AG10803 (cell line): ENCODE data around the gene AEBP1.

Experiments
- DNase-seq: peaks from one replicate; pipeline ENCODE4 v3.0.0; 2010; ENCODE audit warnings: low read depth
- H3K4me3 ChIP-seq: 2 replicates; pipeline ENCODE4 v1.5.1; 2011; ENCODE audit warnings: mild to moderate bottlenecking, low read length, control low read depth
- TF ChIP-seq, protein P1 (sequence below): conservative IDR thresholded peaks from 2 replicates; pipeline ENCODE4 v1.5.1; 2011; ENCODE audit warnings: mild to moderate bottlenecking, low read length, control low read depth, inconsistent platforms

Gene AEBP1

DNA sequence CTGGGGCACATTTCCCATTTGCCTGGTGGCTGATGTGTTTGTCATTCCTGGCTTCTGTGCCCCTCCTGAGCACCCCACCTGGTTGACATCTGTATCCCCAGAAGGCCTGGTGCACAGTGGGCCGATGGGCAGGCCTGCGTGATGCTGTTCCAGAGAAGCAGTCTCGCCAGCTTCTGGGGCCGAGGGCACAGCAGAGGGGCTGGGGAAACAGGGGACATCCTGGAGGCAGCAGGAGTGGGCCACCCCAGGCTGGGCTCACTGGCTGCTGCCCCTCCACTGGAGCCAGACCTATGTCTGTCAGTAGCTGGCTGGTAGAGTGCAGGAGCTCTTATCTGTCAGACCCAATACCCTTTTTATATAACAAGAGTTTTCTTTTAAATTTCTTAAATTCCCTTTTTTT, 37.9 kb downstream of the AEBP1 start:
- TF ChIP-seq, protein P1, sequence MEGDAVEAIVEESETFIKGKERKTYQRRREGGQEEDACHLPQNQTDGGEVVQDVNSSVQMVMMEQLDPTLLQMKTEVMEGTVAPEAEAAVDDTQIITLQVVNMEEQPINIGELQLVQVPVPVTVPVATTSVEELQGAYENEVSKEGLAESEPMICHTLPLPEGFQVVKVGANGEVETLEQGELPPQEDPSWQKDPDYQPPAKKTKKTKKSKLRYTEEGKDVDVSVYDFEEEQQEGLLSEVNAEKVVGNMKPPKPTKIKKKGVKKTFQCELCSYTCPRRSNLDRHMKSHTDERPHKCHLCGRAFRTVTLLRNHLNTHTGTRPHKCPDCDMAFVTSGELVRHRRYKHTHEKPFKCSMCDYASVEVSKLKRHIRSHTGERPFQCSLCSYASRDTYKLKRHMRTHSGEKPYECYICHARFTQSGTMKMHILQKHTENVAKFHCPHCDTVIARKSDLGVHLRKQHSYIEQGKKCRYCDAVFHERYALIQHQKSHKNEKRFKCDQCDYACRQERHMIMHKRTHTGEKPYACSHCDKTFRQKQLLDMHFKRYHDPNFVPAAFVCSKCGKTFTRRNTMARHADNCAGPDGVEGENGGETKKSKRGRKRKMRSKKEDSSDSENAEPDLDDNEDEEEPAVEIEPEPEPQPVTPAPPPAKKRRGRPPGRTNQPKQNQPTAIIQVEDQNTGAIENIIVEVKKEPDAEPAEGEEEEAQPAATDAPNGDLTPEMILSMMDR = no peak
- H3K4me3 ChIP-seq = no peak overlapping the region
- DNase-seq = no peak

DNA sequence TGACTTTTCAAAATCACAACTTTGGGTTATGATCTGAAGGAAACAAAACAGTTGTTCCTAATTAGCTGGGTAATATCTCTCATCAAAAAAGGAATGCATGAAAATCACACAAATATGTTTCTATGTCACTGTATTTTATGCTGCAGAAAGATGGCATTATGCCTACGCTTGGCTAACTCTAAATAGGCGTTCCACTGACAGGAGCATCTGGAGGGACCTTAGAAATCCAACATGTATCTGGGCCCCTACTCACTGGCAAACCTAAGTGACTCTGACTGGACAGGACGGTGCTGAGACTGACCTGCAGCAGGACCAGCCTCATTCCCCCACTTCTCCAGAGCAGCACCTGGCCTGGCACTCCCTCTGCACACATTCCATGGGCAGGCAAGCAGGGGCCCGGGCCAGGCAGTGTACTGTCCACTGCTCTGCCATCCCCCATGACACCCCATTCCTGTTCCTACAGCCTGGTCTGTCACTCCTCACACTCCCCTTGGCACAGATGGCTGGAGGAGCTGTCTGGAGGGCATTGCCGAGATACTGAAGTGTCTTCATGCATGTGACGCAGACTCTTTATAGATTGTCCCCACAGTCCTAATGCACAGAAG, 39.6 kb downstream of the AEBP1 start:
- no peak overlapping the region for H3K4me3 ChIP-seq
- TF ChIP-seq, protein P1 = no peak
- peak; percentile 69 for DNase-seq

DNA sequence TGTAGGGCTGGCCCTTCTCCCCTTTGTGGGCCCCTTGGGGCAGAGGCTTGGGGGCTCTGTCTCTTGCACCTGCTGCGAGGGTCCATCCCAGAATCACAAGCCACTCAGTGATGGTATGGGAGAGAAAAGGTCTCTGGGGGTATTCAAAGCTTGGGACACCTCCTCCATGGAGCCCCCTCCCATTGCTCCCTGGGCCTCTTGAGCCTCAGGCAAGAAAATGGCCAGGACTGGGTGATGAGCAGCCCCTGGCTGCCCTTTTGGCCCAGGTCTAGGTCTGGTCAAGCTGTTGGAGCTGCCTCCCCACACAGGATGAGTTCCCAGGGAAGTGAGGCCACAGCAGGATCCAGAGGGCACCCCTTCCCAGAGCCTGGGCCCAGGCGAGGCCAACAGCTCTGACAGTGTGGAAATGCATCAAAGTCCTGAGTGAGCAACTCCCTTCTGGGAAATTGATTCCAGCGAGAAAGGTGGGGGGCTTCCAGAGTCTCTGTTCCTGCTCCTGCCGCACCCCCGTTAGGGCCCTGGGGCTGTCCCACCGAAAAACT, 40.4 kb downstream of the AEBP1 start:
- TF ChIP-seq, protein P1 = no peak
- H3K4me3 ChIP-seq = no peak overlapping the region
- no peak for DNase-seq

DNA sequence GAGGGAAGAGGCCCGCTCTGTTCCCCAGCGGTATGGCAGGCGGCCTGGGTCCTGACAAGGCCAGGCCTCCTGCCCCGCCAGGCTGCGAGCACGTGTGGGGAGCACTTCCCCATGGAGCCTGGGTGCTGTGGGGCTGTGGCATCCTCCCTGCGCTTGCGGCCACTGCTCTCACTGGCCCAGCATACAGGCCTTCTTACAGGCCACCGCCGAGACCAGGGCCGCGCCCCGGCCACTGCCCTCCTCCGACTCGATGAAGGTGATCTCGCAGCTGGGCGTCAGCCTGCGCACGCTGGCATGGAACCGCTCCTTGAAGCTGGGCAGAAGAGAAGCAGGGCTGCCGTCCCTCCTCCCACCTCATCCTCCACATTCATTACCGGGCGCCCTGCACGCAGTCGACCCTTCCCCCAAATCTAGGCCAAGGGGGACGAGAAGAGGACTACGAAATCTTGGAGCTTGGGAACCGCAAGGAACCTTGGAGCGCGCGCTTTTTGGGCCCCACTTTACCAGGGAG, 40.9 kb downstream of the AEBP1 start:
- TF ChIP-seq, protein P1 = no peak
- no peak for DNase-seq
- no peak overlapping the region; the same call in 1 of the 2 replicates for H3K4me3 ChIP-seq

DNA sequence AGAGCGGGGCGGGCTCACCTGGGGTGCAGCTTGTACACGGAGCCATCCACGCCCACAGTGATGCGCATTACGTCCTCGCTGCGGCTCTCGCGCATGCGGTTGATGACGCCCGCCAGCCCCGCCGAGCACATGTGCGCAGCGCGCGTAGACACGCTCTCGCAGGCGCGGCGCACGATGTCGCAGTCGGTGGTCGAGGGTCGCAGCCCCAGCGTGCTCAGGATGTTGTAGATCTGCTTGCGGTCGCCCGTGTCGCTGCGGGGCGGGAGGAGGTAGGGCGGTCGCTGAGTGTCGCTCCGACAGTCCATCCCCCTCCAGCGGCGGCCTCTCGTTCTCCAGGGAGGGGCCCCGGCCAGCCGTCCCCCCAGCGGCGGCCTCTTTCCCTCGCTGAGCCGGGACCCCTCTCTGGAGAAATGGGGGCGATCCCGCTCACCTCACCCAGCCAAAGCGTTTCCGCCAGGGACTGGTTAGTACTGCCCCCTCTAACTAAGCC, 41.4 kb downstream of the AEBP1 start:
- TF ChIP-seq, protein P1 = no peak
- DNase-seq = no peak
- H3K4me3 ChIP-seq = peak overlapping the region; percentile 59

DNA sequence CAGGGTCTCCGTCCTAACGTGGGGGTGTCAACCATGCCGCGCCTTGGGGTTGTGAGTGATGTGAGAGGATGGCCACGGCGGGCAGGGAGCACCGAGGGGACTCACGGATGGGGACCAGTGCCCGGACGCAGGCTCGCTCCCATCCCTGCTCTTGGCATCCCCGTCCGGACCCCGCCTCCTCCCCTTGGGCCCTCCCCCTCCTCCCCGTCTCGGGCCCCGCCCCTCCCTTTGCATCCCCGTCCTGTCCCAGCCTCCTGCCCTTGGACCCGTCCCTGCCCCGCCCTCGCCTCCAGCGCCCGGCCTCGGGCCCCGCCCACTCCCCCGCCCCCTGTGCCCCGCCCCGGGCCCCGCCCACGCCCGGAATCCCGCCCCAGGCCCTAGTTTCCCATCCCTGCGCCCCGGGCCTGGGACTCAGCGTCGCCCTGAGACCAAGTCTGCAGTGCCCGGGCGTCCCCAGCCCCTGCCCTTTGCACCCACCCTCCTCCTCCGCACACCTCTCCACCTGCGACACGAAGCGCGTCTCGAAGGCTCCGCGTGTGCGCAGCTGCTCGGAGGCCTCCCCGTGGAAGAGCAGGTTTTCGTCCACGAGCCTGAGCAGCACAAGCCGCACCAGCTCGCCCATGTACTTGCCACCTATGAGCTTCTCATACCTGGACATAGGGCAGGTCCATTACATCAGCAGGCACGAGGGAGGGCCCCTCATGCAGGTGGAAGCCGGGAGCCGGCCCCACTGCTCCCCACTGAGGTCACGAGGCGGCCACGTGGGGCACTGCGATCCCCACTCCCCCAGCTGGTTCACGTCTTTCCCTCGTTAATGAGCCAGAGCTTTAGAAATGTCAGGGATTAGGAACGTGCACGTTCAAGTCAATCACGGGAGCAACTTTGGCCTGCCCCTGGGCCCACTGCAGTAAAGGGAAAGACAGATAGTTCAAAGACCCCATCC, 42.1 kb downstream of the AEBP1 start:
- DNase-seq = peak; percentile 52
- peak overlapping the region; percentile 59 for H3K4me3 ChIP-seq
- TF ChIP-seq, protein P1 = no peak
